ENCODE measurements around the gene BAG5. TPM values are rescaled to one million over a fixed set of nuclear protein-coding genes. Genes with fewer than 3 reads are reported as not detected.

The BAG5 gene
- total RNA-seq, 1 experiment from 2014 or later: 27.0 TPM

- intact Hi-C loops (cut with micrococcal nuclease): no loop called here
- Histone ChIP-seq H3K36me3 (ENCODE audit: control insufficient read depth in 1 of 2, insufficient read depth in 2 of 2, low read length in 2 of 2) (no peaks in the 10 kb centered on the region), H3K4me1 (ENCODE audit: control insufficient read depth in 1 of 2, insufficient read depth in 2 of 2, low read length in 2 of 2) (no peaks in the 10 kb centered on the region), H3K27me3 (ENCODE audit: insufficient read depth, low read length) (no peaks in the 10 kb centered on the region), H3K9me2 (ENCODE audit: insufficient read depth) (no peaks in the 10 kb centered on the region), H2AFZ (ENCODE audit: low read depth, low read length, poor library complexity, severe bottlenecking) (no peak overlapping the region), H4K20me1 (ENCODE audit: insufficient read depth) (no peaks in the 10 kb centered on the region), H3K9ac (ENCODE audit: low read length) (no peak overlapping the region), H3K27ac (ENCODE audit: low read depth, low read length) (no peak overlapping the region), H3K4me2 (ENCODE audit: low read length) (no peak overlapping the region), H3K9me3 (ENCODE audit: control insufficient read depth in 1 of 2, insufficient read depth in 1 of 2, low read depth in 1 of 2, low read length in 2 of 2) (no peaks in the 10 kb centered on the region), H3K79me2 (ENCODE audit: insufficient read depth, low read length) (no peaks in the 10 kb centered on the region), H3K4me3 (replicated peaks in 1 of 2; ENCODE audit: low read depth in 1 of 2, low read length in 2 of 2) (no peak overlapping the region)
- no peak for ATAC-seq
- no TSS peak for BruUV-seq (replicated peaks)
- TF ChIP-seq SIN3A (IDR thresholded peaks at IDR 0.05; ENCODE audit: low read depth) (no peak), RAD21 (IDR thresholded peaks at IDR 0.05; ENCODE audit: low read depth) (no peak), YY1 (IDR thresholded peaks at IDR 0.05; ENCODE audit: extremely low read depth, insufficient replicate concordance, low read depth, low read length) (no peak)
- ChIA-PET RAD21 (ENCODE audit: low non-redundant PET in 1 of 2, low total read pairs in 2 of 2, uncharacterized antibody in 2 of 2, unreplicated experiment in 2 of 2) (no interaction called here), CTCF (no interaction called here), POLR2A (no interaction called here)
- DNase-seq (ENCODE audit: low read depth, low spot score): no peak
Observed at GRCh38 chr14:103604620-103605019, 42.2 kb upstream of the BAG5 start.

- CTCF ChIA-PET: no interaction called here
- Histone ChIP-seq H4K20me1 (ENCODE audit: insufficient read depth) (no peaks in the 10 kb centered on the region), H3K4me3 (replicated peaks in 1 of 2; ENCODE audit: low read depth in 1 of 2, low read length in 2 of 2) (no peak overlapping the region), H3K9me2 (ENCODE audit: insufficient read depth) (no peaks in the 10 kb centered on the region), H3K4me2 (ENCODE audit: low read length) (no peak overlapping the region), H2AFZ (ENCODE audit: low read depth, low read length, poor library complexity, severe bottlenecking) (no peak overlapping the region), H3K4me1 (ENCODE audit: control insufficient read depth in 1 of 2, insufficient read depth in 2 of 2, low read length in 2 of 2) (peaks cover 12 to 13% of the 10 kb centered on the region in 2 experiments), H3K79me2 (ENCODE audit: insufficient read depth, low read length) (no peaks in the 10 kb centered on the region), H3K27ac (ENCODE audit: low read depth, low read length) (no peak overlapping the region), H3K9me3 (ENCODE audit: control insufficient read depth in 1 of 2, insufficient read depth in 1 of 2, low read depth in 1 of 2, low read length in 2 of 2) (no peaks in the 10 kb centered on the region), H3K36me3 (ENCODE audit: control insufficient read depth in 1 of 2, insufficient read depth in 2 of 2, low read length in 2 of 2) (no peaks in the 10 kb centered on the region), H3K27me3 (ENCODE audit: insufficient read depth, low read length) (no peaks in the 10 kb centered on the region), H3K9ac (ENCODE audit: low read length) (no peak overlapping the region)
- BruUV-seq (replicated peaks): no TSS peak
- ATAC-seq: no peak
- TF ChIP-seq SP1 (IDR thresholded peaks at IDR 0.05; ENCODE audit: low read depth): no peak
- no peak for TF ChIP-seq FOSL1 (IDR thresholded peaks at IDR 0.05; ENCODE audit: low read depth)
- no peak for TF ChIP-seq ATF3 (IDR thresholded peaks at IDR 0.05)
- TF ChIP-seq TCF7L2 (IDR thresholded peaks at IDR 0.05; ENCODE audit: borderline replicate concordance, extremely low read depth, insufficient read depth, insufficient read length): no peak
- no peak for TF ChIP-seq SIN3A (IDR thresholded peaks at IDR 0.05; ENCODE audit: low read depth)
- TF ChIP-seq EZH2 (IDR thresholded peaks at IDR 0.05): no peak
- TF ChIP-seq ZFX (IDR thresholded peaks at IDR 0.05): no peak
- no peak for TF ChIP-seq YY1 (IDR thresholded peaks at IDR 0.05; ENCODE audit: extremely low read depth, insufficient replicate concordance, low read depth, low read length)
- no peak for TF ChIP-seq CEBPB (IDR thresholded peaks at IDR 0.05; ENCODE audit: low read depth)
- TF ChIP-seq POLR2A (IDR thresholded peaks at IDR 0.05; ENCODE audit: borderline replicate concordance, extremely low read depth, insufficient read depth, insufficient read length): no peak
- no peak for TF ChIP-seq RAD21 (IDR thresholded peaks at IDR 0.05; ENCODE audit: low read depth)
- no peak for TF ChIP-seq CTCF (IDR thresholded peaks at IDR 0.05 in 2 of 3, conservative IDR thresholded peaks at IDR 0.05 in 1 of 3; ENCODE audit: borderline replicate concordance in 1 of 3, insufficient read depth in 1 of 3, low read depth in 2 of 3, low read length in 2 of 3)
- TF ChIP-seq SRF (IDR thresholded peaks at IDR 0.05; ENCODE audit: low read depth): no peak
- no peak for TF ChIP-seq ELF1 (IDR thresholded peaks at IDR 0.05; ENCODE audit: borderline replicate concordance, low read depth)
- TF ChIP-seq EZH2phosphoT487 (IDR thresholded peaks at IDR 0.05; ENCODE audit: borderline replicate concordance): no peak
- no peak for TF ChIP-seq ZBTB33 (IDR thresholded peaks at IDR 0.05; ENCODE audit: extremely low read depth, insufficient replicate concordance, low read length)
- no peak for TF ChIP-seq ZNF274 (IDR thresholded peaks at IDR 0.05; ENCODE audit: low read depth, low read length)
- no peak for TF ChIP-seq JUND (IDR thresholded peaks at IDR 0.05)
- no peak for TF ChIP-seq MAX (IDR thresholded peaks at IDR 0.05)
- intact Hi-C loops (cut with micrococcal nuclease): no loop called here
- RAD21 ChIA-PET (ENCODE audit: low non-redundant PET in 1 of 2, low total read pairs in 2 of 2, uncharacterized antibody in 2 of 2, unreplicated experiment in 2 of 2): no interaction called here
- DNase-seq (ENCODE audit: low read depth, low spot score): no peak
- POLR2A ChIA-PET: no interaction called here
Observed at GRCh38 chr14:103600503-103600902, 38.0 kb upstream of the BAG5 start.
